IMR-90 (cell line): ENCODE measurements around the gene NDUFAF8.

Experiments used
- BHLHE40 ChIP-seq: fragments of 150-350 bp; IDR thresholded peaks from 2 replicates; pipeline ENCODE4 v1.6.1; 2016; ENCODE audit warnings: mild to moderate bottlenecking, low read depth, low read length
- CEBPB ChIP-seq: IDR thresholded peaks from 2 replicates; pipeline ENCODE4 v1.6.1; 2012; ENCODE audit warnings: low read depth, low read length, improper control_type of control experiment
- FOS ChIP-seq: fragments of 150-350 bp; IDR thresholded peaks from 2 replicates; pipeline ENCODE4 v1.6.1; 2016; ENCODE audit warnings: low read depth, low read length
- POLR2A ChIP-seq: IDR thresholded peaks from 2 replicates; pipeline ENCODE4 v1.6.1; 2012; ENCODE audit warnings: mild to moderate bottlenecking, low read depth, low read length
- RFX5 ChIP-seq: IDR thresholded peaks from 2 replicates; pipeline ENCODE4 v1.8.0; 2012; ENCODE audit warnings: low read depth, mild to moderate bottlenecking, low read length, moderate library complexity
- TF ChIP-seq, protein P1 (sequence below): conservative IDR thresholded peaks from 2 replicates; pipeline ENCODE4 v1.5.1; 2012; ENCODE audit warnings: mild to moderate bottlenecking, low read depth, low read length, improper control_type of control experiment

GRCh38 chr17:81197831-81198490, 41.2 kb upstream of the NDUFAF8 start:
- TF ChIP-seq, protein P1, sequence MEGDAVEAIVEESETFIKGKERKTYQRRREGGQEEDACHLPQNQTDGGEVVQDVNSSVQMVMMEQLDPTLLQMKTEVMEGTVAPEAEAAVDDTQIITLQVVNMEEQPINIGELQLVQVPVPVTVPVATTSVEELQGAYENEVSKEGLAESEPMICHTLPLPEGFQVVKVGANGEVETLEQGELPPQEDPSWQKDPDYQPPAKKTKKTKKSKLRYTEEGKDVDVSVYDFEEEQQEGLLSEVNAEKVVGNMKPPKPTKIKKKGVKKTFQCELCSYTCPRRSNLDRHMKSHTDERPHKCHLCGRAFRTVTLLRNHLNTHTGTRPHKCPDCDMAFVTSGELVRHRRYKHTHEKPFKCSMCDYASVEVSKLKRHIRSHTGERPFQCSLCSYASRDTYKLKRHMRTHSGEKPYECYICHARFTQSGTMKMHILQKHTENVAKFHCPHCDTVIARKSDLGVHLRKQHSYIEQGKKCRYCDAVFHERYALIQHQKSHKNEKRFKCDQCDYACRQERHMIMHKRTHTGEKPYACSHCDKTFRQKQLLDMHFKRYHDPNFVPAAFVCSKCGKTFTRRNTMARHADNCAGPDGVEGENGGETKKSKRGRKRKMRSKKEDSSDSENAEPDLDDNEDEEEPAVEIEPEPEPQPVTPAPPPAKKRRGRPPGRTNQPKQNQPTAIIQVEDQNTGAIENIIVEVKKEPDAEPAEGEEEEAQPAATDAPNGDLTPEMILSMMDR, result no peak
- TF ChIP-seq POLR2A (no peak), BHLHE40 (no peak), FOS (no peak), RFX5 (no peak), CEBPB (no peak)
